Renal cortex interstitium (tissue), 11 donors: ENCODE results near the gene AGAP2. TPM values are rescaled to one million over a fixed set of nuclear protein-coding genes. Genes with fewer than 3 reads are reported as not detected.

Experiments used
- DNase-seq, 11 donors: peaks; one replicate each; pipeline ENCODE4 v3.0.0-alpha.2; 2013; ENCODE audit warnings: low read depth in 9 of 11, low spot score in 4 of 11; ENCODE audit errors: extremely low read depth in 1 of 11
- polyA plus RNA-seq, 3 donors: library from polyadenylated mRNA; unstranded; fragments of 120-200 nt; gene quantifications; one replicate each; pipeline ENCODE4 v1.2.1, GENCODE V29; 2013; ENCODE audit not compliant: insufficient read length in 3 of 3

The AGAP2 gene
- polyA plus RNA-seq, 3 donors = 0.89 to 1.9 (median 1.1) TPM

GRCh38 chr12:57771236-57771872 lies 32.8 kb upstream of the AGAP2 start:
- DNase-seq = peak in 8 of 11 donors; percentile 77 to 93 (median 88)

GRCh38 chr12:57770734-57771133 lies 32.2 kb upstream of the AGAP2 start:
- no peak for DNase-seq

GRCh38 chr12:57769594-57769993 lies 31.1 kb upstream of the AGAP2 start:
- no peak for DNase-seq

- DNase-seq = no peak
Measured at GRCh38 chr12:57767876-57768275, 29.3 kb upstream of the AGAP2 start.

- DNase-seq = no peak
Measured at GRCh38 chr12:57767305-57767698, 28.8 kb upstream of the AGAP2 start.

GRCh38 chr12:57766464-57767304 lies 28.1 kb upstream of the AGAP2 start, which contains the start of gene CYP27B1:
Gene CYP27B1 (minus strand): TSS chr12:57767078. CDS start chr12:57767041, 37 bp downstream.
- no peak for DNase-seq

- DNase-seq = no peak
Measured at GRCh38 chr12:57765698-57766463, 27.3 kb upstream of the AGAP2 start.

- no peak for DNase-seq
Measured at GRCh38 chr12:57765003-57765697, 26.6 kb upstream of the AGAP2 start.

- DNase-seq = no peak
Measured at GRCh38 chr12:57764662-57765002, 26.1 kb upstream of the AGAP2 start.

- no peak for DNase-seq
Measured at GRCh38 chr12:57763881-57764661, 25.5 kb upstream of the AGAP2 start.

GRCh38 chr12:57762463-57762862 lies 23.9 kb upstream of the AGAP2 start:
- DNase-seq = no peak

- DNase-seq = no peak
Measured at GRCh38 chr12:57761391-57761998, 23.0 kb upstream of the AGAP2 start.

GRCh38 chr12:57760347-57760982 lies 21.9 kb upstream of the AGAP2 start:
- no peak for DNase-seq

- DNase-seq = no peak
Measured at GRCh38 chr12:57759360-57759980, 20.9 kb upstream of the AGAP2 start.

- no peak for DNase-seq
Measured at GRCh38 chr12:57758552-57759359, 20.2 kb upstream of the AGAP2 start.

GRCh38 chr12:57757771-57758170 lies 19.2 kb upstream of the AGAP2 start:
- DNase-seq = no peak
